Measurements from ENCODE around the gene GRM3. TPM values are rescaled to one million over a fixed set of nuclear protein-coding genes. Genes with fewer than 3 reads are reported as not detected.

Gene GRM3
- total RNA-seq, 1 donor from 2014 or later, result 155 TPM

DNA sequence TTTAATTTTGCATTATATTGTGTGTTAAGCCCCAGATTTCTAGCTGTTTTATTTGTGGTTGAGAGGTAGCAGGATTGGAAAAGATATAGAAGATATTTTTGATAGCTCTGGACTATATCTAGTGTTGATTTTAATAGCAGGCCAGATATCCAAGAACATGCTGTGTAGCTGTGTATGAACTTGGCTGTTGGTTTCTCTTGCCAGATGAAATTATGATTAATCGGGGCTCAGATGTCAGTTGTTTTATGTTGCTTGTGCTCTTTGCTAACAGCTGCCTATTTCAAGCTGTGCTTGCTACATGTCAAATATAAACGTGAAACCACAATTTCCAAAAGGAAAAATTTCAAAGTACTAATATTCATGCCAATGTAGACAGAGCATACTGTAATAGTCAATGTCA lies 141.1 kb downstream of the GRM3 start:
- DNase-seq (ENCODE audit: low spot score in 2 of 2) (no peak), FAIRE-seq (no peak)

- DNase-seq (ENCODE audit: low spot score in 2 of 2) (no peak), FAIRE-seq (no peak)
Measured at GRCh38 chr7:86785641-86786040, 141.9 kb downstream of the GRM3 start.

GRCh38 chr7:86786376-86786775 lies 142.7 kb downstream of the GRM3 start:
- DNase-seq (ENCODE audit: low spot score in 2 of 2) (no peak), FAIRE-seq (no peak)

DNA sequence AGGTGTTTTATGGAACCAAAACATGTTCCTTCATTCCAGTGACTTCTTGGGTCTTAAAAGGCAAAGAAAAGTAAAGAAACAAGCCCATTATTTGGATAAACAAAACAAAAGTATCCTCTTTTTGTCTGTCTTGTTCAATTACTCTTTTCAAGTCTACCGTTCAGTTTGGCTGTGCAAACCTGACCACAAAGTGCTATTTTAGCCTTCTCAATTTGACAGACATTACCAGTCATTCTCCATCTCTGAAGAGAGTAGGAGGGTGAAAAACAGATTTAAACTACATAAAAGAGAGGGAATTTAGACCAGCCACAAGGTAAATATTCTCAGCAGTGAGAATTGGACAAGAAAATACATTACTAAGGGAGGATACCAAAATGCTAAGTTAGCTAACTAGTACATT lies 145.2 kb downstream of the GRM3 start:
- no peak for DNase-seq (ENCODE audit: low spot score in 2 of 2)
- FAIRE-seq, result no peak

GRCh38 chr7:86790383-86790782 lies 146.7 kb downstream of the GRM3 start:
- no peak for FAIRE-seq
- DNase-seq (ENCODE audit: low spot score in 2 of 2), result no peak

DNA sequence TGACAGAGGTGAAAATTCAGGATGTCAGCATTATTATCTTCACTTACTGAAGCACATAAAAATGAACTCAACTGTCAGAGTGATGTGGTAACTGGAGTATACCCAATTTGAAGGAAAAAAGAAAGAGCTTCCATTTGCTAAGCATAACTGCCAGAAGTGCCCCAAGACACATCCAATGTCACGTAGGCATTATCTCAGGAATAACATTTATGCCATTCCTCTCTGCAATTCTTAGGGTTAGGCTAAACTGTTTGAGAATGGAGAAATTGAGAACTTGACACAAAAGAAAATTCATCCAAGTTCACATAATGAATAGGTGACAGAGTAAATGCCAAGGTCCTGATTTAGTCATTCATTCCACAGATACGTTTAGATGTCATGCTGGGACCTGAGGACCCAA lies 148.6 kb downstream of the GRM3 start:
- no peak for DNase-seq (ENCODE audit: low spot score in 2 of 2)
- FAIRE-seq, result no peak

DNA sequence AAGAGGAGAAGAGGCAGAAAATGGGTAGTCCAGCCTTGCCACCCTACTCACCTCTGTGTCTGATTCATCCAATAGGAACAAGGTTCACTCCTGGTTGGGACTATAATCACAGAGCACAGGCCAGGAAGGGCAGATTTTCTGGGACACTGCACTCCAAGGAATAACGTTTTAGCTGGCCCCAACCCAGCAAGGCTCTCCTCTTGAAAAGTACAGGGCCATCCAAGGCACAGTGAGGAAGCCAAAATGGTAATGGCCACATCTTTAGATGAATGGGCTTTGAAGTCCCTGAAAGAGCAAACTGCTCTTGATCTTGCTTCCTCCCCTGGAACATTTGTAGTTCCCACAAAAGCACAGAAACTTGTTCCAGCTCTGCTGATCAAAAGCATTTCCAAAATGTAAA lies 149.4 kb downstream of the GRM3 start:
- FAIRE-seq, result no peak
- DNase-seq (ENCODE audit: low spot score in 2 of 2), result no peak

DNA sequence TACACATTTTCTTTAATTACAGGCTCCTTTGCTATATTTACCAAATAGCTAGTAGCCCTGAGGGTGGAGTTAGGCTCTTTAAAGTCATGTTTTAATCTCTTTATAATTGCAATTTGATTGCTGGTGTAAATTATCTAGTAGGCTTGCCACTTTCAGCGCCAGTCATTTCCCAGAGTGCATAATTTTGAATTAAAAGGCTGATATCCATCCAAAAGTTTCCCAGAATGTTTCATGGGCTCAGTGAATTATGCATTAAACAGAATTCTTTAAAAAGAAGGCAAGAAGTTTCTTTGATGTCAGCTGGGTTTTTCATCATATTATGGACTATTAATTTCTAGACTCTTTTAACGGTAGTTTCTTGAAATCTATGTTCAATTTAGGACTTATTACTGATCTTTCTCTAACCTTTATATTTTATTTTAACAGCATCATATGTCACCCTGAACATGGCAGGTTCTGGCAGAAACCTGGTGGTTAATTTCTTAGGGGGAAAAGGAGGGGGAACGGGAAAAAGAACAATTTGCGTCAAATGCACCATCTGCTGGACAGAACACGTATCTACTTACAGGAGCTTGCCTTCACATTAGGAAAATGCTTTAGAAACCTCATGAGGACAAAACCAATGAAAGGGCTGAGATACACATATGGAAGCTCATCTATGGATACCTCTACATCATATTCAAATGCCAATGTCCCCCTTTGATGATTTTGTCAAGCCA lies 171.1 kb downstream of the GRM3 start:
- FAIRE-seq (peak; percentile 77), DNase-seq (ENCODE audit: low spot score in 2 of 2) (no peak)

DNA sequence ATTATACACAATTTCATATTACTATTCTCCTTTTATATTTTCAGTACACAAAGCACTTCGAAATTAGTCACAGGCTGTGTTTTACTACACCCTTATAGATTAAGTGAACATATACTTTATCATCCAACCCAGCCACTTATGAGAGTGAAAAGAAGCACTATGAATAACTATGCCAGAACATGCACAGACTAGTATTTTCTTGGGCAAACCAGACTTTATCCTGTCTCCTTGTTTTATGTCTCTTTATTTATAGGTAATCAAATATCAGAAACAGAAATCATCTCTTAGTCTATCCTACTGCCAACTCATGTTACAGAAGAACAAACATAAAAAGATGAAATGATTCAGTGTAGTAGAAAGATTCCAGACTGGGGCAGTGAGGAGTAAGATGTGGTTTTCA lies 171.8 kb downstream of the GRM3 start:
- FAIRE-seq (no peak), DNase-seq (ENCODE audit: low spot score in 2 of 2) (no peak)

DNA sequence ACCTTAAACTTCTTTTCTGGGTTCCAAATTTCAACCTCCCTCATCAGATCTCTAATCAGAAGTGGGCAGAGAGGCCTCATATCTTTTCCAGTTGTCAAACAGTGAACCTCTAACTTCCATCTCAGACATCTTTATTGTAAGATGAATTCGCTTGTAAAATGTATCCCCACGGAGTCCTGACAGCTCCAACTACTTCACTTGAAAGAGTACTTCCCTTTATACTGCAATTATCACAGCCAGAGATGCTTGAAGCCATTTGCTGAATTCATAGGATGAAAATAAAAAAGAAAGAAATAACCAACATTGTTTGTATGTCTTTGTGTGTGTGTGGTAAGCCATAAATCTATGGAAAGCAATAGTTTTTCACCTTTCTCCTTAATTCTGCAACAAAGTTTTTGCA lies 175.2 kb downstream of the GRM3 start:
- no peak for DNase-seq (ENCODE audit: low spot score in 2 of 2)
- FAIRE-seq, result no peak

DNA sequence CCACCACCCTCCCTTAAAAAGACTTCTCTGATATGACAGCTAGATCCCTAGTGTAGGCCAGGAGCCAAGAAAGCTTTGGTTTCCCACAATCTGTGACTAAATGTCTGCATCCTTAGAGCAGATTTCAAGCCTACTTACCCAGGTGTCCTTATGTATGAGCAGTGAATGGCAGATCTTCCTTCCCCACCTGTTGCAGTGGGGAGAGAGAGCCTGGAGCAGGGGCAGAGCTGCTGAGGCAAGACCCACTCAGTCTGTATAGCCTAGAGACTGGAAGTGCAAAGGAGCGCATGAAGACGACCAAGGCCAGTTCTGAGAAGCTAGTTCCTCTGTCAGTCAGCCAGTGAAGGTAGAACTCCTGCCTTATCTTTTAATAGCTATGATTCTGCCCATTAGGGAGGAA lies 180.1 kb downstream of the GRM3 start:
- DNase-seq (ENCODE audit: low spot score in 2 of 2), result no peak
- no peak for FAIRE-seq

DNA sequence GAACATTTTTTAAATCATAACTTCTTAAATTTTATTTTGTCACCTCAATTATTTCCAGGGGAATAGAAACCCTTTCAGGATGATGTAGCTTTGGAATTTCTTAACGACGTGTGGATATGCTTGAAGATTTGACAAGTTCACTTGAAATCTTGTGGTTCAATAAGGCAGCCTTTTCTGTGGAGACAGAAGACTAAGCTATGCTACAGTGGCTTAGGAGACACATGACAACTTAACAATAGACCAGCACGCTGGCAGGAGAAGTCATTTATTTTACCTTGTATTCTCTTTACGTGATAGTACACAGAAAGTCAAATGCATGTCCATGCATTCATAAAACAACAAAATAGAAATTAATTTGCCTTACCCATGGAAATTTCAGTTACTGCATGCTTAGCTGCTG lies 181.6 kb downstream of the GRM3 start:
- DNase-seq (ENCODE audit: low spot score in 2 of 2) (no peak), FAIRE-seq (no peak)

DNA sequence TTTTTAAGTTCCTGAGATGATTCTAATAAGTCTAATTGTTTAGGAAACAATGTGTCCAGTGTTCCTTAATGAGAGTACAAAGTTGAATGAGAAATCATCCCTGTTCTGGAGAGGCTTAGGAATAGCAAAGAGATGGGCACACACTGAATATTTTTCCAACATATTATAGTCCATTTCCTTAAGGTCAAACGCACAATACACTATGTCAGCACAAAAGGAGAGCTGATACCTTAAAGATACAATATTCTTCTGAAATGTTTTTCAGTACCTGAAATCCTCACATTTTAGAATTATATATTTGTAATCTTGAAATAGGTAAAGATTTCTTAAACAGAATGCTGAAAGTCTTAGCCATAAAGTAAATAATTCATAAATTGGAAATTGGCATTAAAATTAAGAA lies 183.2 kb downstream of the GRM3 start:
- DNase-seq (ENCODE audit: low spot score in 2 of 2) (no peak), FAIRE-seq (no peak)

- no peak for DNase-seq (ENCODE audit: low spot score in 2 of 2)
- FAIRE-seq, result no peak
Measured at GRCh38 chr7:86833360-86833759, 189.7 kb downstream of the GRM3 start.

DNA sequence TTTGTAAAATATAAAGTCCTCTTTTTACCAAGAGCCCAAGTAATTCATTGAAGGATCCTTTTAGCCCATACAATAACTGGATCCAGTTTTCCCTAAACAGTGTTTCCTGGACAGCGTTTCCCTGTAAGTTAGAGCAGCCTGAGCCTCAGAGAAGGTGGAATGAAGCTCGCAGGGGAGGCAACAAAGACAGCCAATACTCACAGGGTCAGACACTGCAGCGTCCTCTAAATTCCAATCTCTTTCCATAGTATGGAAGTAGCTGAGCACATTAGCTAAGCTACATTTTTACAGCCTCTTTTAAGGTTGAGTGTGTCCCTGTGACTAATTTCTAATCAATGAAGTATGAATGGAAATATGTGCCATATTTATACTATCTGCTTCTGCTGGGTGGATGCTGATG lies 193.5 kb downstream of the GRM3 start:
- DNase-seq (ENCODE audit: low spot score in 2 of 2) (no peak), FAIRE-seq (no peak)

GRCh38 chr7:86844608-86845007 lies 200.9 kb downstream of the GRM3 start:
- FAIRE-seq (no peak), DNase-seq (ENCODE audit: low spot score in 2 of 2) (no peak)

DNA sequence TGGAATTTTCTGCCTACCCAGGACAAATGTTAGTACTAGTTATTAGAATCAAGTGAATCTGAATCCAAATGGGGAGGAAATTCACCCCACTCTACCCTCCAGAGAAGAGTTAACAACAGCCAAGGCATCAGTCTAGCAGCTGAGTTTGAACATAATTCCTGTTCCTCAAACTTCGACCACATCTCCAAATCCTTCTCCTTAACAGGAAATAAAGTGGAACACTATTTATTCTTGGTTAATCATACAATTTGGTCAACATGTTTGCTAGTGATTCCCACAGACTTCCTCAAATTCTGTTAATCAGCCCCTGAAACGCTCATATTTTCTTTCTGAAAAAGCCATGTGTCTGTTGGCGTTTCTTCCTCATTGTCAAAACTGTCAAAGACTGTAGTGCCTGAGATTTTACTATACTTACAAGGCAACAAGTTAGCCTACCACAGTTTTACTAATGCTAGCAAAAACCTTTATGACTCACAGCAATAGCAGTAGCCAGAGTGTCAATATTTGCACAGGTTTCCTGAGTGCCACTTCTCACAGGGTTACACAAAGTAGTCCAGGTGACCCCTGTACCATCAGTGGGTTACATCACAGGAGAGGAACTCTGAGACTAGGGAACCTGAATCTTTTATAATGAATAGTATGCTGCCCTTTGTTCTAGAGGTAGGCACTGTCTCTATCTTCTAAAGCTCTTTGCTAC lies 202.9 kb downstream of the GRM3 start:
- DNase-seq (ENCODE audit: low spot score in 2 of 2) (no peak), FAIRE-seq (no peak)

- FAIRE-seq, result no peak
- no peak for DNase-seq (ENCODE audit: low spot score in 2 of 2)
Measured at GRCh38 chr7:86848226-86848625, 204.5 kb downstream of the GRM3 start.

DNA sequence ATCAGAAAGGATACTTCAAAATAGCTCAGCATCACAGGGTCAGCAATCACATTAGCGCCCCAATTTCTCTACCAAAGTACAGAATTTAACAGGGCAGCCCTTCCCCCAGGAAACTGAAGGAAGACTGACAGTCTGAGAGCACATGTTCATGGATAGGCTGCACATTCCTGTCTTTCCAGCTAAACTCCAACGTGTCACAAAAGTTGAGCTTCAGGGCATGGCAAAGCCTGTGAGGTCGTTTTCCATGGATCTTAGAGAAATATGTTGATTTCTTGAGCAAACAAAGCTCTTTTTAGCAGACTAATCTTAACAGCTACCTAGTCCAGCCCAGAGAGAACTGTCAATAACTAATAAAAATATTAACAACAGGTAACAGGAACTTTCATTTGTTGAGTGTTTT lies 207.9 kb downstream of the GRM3 start:
- no peak for DNase-seq (ENCODE audit: low spot score in 2 of 2)
- FAIRE-seq, result no peak

GRCh38 chr7:86863452-86863851 lies 219.7 kb downstream of the GRM3 start:
- no peak for FAIRE-seq

DNA sequence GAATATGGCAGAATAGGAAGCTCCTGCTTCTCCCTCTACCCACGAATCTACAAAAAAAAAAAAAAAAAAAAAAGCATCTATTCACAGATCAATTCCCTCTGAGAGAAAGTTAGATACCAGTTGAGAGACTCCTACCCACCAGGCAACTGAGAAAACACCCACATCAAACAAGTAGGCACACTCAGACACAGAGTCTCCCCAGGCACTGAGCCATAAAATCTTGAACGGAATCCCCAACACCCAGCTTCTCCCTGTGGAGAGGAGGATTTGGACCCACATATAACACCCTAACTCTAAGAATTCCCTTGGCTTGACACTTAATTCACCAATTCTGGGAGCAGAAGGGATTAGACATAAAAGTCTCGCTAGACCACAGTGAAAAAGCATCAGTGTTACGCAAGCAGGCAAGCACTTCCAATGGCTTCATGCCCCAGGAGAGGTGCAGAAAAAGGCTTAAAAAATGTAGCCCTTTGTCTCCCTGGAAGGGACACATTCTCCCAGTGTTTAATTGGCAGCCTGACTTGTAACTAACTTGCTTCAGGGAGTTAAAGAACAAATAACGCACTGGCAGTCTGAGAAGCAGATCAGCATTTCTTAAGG lies 223.6 kb downstream of the GRM3 start:
- no peak for FAIRE-seq

More at GRCh38 chr7:86863452-86863851, 219.7 kb downstream of the GRM3 start:
- no peak for DNase-seq (ENCODE audit: low spot score in 2 of 2)

GRCh38 chr7:86876146-86876545 lies 232.4 kb downstream of the GRM3 start:
- FAIRE-seq (no peak), DNase-seq (ENCODE audit: low spot score in 2 of 2) (no peak)

More for the DNA sequence above, 223.6 kb downstream of the GRM3 start:
- peak; percentile 0 for DNase-seq (ENCODE audit: low spot score in 2 of 2)
